ENCODE data around the gene STUM.

The STUM gene

GRCh38 chr1:226647719-226648118, 99.2 kb downstream of the STUM start:
- FAIRE-seq (no peak), DNase-seq (ENCODE audit: insufficient read length, low spot score) (no peak)

GRCh38 chr1:226648421-226648820, 99.9 kb downstream of the STUM start:
- DNase-seq (ENCODE audit: insufficient read length, low spot score) (no peak), FAIRE-seq (no peak)

GRCh38 chr1:226649244-226649643, 100.7 kb downstream of the STUM start:
- DNase-seq (ENCODE audit: insufficient read length, low spot score), result no peak
- no peak for FAIRE-seq

- no peak for DNase-seq (ENCODE audit: insufficient read length, low spot score)
- no peak for FAIRE-seq
Observed at GRCh38 chr1:226649780-226650179, 101.2 kb downstream of the STUM start.

- DNase-seq (ENCODE audit: insufficient read length, low spot score) (no peak), FAIRE-seq (no peak)
Observed at GRCh38 chr1:226650236-226650841, 101.8 kb downstream of the STUM start.

GRCh38 chr1:226651041-226651731, 102.6 kb downstream of the STUM start:
- DNase-seq (ENCODE audit: insufficient read length, low spot score), result no peak
- no peak for FAIRE-seq

GRCh38 chr1:226651732-226652105, 103.2 kb downstream of the STUM start:
- FAIRE-seq (no peak), DNase-seq (ENCODE audit: insufficient read length, low spot score) (no peak)

GRCh38 chr1:226652613-226653012, 104.0 kb downstream of the STUM start:
- no peak for FAIRE-seq
- DNase-seq (ENCODE audit: insufficient read length, low spot score), result no peak

- FAIRE-seq (peak; percentile 78), DNase-seq (ENCODE audit: insufficient read length, low spot score) (no peak)
Observed at GRCh38 chr1:226653311-226653921, 104.9 kb downstream of the STUM start.

GRCh38 chr1:226654046-226654667, 105.6 kb downstream of the STUM start:
- DNase-seq (ENCODE audit: insufficient read length, low spot score) (no peak), FAIRE-seq (peak; percentile 79)

GRCh38 chr1:226654668-226655055, 106.1 kb downstream of the STUM start:
- no peak for DNase-seq (ENCODE audit: insufficient read length, low spot score)
- peak; percentile 40 for FAIRE-seq

- FAIRE-seq (no peak), DNase-seq (ENCODE audit: insufficient read length, low spot score) (no peak)
Observed at GRCh38 chr1:226655251-226656163, 106.9 kb downstream of the STUM start.

GRCh38 chr1:226656201-226656600, 107.6 kb downstream of the STUM start:
- no peak for FAIRE-seq
- no peak for DNase-seq (ENCODE audit: insufficient read length, low spot score)

- DNase-seq (ENCODE audit: insufficient read length, low spot score) (no peak), FAIRE-seq (no peak)
Observed at GRCh38 chr1:226656601-226657277, 108.2 kb downstream of the STUM start.

- DNase-seq (ENCODE audit: insufficient read length, low spot score) (no peak), FAIRE-seq (no peak)
Observed at GRCh38 chr1:226657895-226658545, 109.5 kb downstream of the STUM start.

- FAIRE-seq, result no peak
- no peak for DNase-seq (ENCODE audit: insufficient read length, low spot score)
Observed at GRCh38 chr1:226658546-226659125, 110.1 kb downstream of the STUM start.

All from GM19239 (cell line).